DMS79 (cell line): ENCODE results near the gene KANK3.
"Not testable (repeated sequence)": the region's sequence is repeated elsewhere in the genome, so short reads cannot be mapped to it uniquely, and the experiment has no call there.

Source experiments
- DNase-seq: peaks from one replicate; lab custom pipeline; 2025; lab: John Stamatoyannopoulos, UW

KANK3 gene

DNA sequence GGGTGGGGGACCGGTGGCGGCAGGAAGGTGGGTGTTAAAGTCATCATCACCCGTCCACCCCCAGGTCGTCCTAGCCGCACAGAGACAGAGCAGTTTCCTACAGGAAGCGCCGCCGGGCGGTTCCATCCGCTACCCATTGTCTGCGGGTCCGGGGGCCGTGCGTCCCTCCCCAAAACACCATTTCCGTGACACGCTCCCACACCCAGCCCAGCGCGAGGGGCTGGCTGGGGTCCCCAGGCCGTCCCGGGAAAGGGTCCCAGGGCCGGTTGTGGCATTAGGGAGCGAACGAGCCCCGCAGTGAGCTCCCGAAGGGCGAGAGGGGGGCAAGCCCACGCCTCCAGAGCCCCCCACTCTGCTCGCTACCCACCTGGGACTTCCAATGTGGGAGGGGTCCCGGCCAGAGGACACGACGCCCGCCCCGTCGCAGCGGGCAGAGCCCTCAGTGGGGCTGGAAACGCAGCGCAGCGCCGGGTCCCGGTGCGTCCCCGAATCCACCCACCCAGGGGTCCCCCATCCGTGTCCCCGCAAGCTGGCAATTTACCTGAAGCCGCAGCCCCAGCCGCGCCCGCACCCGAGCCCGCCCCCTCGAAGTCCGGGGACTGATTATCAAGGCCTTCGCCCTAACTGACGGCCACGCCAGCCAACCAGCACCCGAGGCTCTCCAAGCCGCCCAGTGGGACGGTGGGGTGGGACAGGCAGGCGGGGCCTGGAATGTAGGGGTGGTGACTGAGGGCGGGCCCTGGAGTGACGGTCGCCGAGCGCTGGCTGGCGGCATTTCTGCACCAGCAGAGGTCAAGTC is at the start of gene KANK3:
Gene KANK3, minus strand, starts transcription at position 579 of the 799 bp plus-strand sequence. CDS start 5,434 bp downstream, outside the sequence.
- peak; percentile 50 for DNase-seq

- peak; percentile 65 for DNase-seq
Observed at GRCh38 chr19:8392017-8392591, 49.0 kb upstream of the KANK3 start.

DNA sequence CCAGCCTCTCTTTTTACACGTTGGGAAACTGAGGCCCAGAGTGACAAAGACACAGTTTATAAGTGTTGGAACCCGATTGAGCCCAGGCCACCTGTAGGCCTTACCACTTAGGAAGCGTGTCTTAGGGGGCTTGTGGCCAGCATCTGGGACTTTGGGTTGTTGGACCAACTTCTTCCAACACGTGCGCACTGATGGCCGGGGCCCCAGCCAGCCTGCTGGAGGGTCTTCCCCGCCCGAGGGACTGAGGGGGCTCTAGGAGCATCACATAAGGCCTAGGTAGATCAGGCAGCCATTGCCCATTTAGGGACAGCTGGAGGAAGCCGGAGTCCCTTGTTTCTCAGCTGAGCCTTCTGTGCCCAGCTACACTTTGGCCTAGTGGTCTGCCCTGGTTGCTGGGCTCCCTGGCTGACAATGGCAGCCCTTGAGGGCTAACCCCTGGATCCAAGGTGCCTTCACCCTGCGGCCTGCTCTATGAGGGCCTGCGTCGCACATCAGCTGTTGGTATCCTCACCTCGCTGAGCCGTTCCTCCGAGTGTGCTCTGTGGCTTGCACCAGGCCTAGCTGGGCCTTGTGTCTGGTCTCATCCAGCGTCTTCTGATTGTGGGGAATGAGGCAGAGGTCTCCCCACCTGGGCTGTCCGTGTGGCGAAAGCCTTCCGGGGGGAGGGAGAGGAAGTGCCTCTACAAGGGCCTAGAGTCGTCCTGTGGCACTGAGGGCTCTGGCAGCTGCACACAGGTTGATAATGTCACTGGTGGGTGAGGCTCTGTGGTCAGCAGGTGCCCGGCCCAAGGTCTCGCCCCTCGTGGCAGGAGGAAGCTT is 48.3 kb upstream of the KANK3 start:
- no peak for DNase-seq

DNA sequence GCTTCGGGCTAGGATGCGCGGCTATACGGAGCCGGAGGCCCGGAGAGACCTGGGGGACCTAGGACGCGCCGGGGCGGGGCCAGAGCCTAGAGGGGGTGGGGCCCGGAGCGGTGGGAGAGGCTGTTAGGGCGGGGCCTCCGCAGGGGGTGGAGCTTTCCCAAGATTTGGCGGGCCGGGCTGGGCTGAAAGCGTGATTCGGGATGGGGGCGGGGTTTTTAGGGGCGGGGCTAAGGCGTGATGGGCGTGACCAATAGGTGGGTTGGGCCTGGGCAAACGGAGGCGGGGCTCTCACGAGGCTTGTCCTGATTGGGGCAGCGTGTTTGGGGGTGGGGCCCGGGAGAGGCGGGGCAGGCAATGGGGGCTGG is 47.5 kb upstream of the KANK3 start:
- DNase-seq = peak; percentile 61

GRCh38 chr19:8389891-8390616 is 47.0 kb upstream of the KANK3 start, which contains the start of gene RAB11B:
TSS of gene RAB11B (plus strand) at chr19:8390360. CDS start at chr19:8390417, 57 bp downstream.
- DNase-seq = peak; percentile 100

- DNase-seq = no peak
Observed at GRCh38 chr19:8388612-8388958, 45.5 kb upstream of the KANK3 start.

DNA sequence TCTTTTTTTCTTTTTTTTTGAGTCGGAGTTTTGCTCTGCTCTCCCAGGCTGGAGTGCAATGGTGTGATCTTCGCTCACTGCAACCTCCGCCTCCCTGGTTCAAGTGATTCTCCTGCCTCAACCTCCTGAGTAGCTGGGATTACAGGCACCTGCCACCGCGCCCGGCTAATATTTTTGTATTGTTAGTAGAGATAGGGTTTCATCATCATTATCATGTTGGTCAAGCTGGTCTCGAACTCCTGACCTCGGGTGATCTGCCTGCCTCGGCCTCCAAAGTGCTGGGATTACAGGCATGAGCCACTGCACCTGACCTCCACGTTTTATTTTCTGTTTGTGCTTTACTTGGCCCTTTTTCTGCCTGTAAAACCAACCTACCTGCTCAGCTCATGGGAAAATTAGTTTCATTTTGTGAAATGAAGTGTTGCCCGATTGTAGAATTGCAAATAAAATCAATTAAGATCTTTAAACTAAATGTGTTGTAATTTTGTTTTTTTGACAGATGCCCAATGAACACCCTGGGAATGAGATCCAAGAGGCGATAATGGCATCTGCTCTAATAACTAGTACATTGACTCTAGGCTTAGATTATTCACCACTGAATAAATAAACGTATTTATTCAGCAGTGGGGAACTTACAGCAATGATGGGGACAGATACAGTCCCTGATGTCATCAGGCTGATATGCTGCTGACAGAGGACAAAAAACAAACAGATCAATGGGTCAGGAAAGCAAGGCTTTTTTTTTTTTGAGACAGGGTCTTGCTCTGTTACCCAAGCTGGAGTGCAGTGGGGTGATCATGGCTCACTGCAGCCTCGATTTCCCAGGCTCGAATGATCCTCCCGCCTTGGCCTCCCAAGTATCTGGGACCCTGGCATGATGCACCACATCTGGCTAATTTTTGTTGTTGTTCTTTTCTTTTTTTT is 44.9 kb upstream of the KANK3 start:
- DNase-seq = no peak

GRCh38 chr19:8386990-8387389 is 43.9 kb upstream of the KANK3 start:
- DNase-seq = no peak

DNA sequence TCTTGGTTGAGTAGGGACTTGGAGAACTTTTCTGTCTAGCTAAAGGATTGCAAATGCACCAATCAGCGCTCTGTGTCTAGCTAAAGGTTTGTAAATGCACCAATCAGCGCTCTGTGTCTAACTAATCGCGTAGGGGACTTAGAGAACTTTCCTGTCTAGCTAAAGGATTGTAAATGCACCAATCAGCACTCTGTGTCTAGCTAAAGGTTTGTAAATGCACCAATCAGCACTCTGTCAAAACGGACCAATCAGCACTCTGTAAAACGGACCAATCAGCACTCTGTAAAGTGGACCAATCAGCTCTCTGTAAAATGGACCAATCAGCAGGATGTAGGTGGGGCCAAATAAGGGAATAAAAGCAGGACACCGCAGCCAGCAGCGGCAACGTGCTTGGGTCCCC is 43.4 kb upstream of the KANK3 start:
- not testable (repeated sequence) for DNase-seq

- DNase-seq = not testable (repeated sequence)
Observed at GRCh38 chr19:8385566-8385965, 42.5 kb upstream of the KANK3 start.

DNA sequence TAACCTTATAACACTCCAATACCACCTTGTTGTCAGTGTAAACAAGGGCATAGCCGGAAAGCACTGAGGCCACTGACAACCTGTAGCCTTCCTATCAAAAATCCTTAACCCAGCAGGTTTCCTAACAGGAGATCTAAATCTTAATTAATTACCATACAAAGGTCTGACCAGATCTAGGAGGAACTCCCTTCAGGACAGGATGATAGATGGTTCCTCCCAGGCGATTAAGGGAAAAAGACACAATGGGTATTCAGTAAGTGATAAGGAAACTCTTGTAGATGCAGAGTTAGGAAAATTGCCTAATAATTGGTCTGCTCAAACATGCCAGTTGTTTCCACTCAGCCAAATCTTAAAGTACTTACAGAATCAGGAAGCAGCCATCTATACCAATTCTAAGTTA is 42.0 kb upstream of the KANK3 start:
- DNase-seq = not testable (repeated sequence)

DNA sequence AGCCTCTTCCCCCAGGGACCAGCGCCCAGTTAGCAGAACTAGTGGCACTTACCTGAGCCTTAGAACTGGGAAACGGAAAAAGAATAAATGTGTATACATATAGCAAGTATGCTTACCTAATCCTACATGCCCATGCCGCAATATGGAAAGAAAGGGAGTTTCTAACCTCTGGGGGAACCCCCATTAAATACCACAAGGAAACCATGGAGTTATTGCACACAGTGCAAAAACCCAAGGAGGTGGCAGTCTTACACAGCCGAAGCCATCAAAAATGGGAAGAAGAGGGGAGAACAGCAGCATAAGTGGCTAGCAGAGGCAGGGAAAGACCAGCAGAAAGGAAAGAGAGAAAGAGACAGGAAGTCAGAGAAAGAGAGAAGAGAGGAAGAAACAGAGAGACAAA is 41.5 kb upstream of the KANK3 start:
- not testable (repeated sequence) for DNase-seq

GRCh38 chr19:8379156-8379891 is 36.3 kb upstream of the KANK3 start:
- not testable (repeated sequence) for DNase-seq

GRCh38 chr19:8377598-8377997 is 34.5 kb upstream of the KANK3 start:
- no peak for DNase-seq

GRCh38 chr19:8376373-8376974 is 33.4 kb upstream of the KANK3 start:
- DNase-seq = not testable (repeated sequence)

DNA sequence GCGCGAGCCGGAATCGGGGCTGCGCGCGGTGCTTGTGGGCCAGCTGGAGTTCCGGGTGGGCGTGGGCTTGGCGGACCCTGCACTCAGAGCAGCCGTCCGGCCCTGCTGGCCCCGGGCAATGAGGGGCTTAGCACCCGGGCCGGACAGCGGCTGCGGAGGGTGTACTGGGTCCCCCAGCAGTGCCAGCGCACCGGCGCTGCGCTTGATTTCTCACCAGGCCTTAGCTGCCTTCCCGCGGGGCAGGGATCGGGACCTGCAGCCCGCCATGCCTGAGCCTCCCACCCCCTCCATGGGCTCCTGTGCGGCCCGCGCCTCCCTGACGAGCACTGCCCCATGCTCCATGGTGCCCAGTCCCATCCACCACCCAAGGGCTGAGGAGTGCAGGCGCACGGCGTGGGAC is 32.7 kb upstream of the KANK3 start:
- not testable (repeated sequence) for DNase-seq

- DNase-seq = no peak
Observed at GRCh38 chr19:8373867-8374813, 31.1 kb upstream of the KANK3 start.

DNA sequence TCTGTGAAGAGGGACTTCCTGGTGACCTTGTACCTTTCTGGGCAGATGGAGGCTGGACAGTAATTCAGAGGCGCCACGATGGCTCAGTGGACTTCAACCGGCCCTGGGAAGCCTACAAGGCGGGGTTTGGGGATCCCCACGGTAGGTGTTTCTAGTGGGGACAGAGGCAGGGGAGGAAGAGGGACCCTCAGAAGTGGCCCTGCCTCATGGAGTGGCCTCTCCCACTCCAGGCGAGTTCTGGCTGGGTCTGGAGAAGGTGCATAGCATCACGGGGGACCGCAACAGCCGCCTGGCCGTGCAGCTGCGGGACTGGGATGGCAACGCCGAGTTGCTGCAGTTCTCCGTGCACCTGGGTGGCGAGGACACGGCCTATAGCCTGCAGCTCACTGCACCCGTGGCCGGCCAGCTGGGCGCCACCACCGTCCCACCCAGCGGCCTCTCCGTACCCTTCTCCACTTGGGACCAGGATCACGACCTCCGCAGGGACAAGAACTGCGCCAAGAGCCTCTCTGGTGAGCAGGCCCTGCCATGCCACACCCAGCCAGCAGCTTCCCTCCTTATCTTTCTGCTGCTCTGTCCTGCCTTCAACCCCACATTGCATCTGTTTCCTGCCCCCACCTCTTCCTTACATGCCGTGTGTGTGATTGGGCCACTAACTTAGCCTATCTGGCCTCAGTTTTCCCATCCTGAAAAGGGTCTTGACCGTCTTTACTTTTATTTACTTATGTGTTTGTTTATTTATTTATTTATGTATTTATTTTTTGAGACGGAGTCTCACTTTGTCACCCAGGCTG is 28.1 kb upstream of the KANK3 start:
- DNase-seq = no peak
